GM12891 (cell line): ENCODE measurements around the gene HOXB3.

Source experiments
- PAX5 ChIP-seq: IDR thresholded peaks from 2 replicates; pipeline ENCODE4 v1.6.1; 2011; ENCODE audit warnings: low read length, moderate library complexity, mild to moderate bottlenecking; ENCODE audit not compliant: insufficient read depth, severe bottlenecking
- POLR2A ChIP-seq: IDR thresholded peaks from 2 replicates; pipeline ENCODE4 v1.6.1; 2011; ENCODE audit warnings: low read depth, low read length, control low read depth
- POLR2AphosphoS5 ChIP-seq: IDR thresholded peaks from 2 replicates; pipeline ENCODE4 v1.6.1; 2011; ENCODE audit warnings: low read depth, low read length, control low read depth
- POU2F2 ChIP-seq: IDR thresholded peaks from 2 replicates; pipeline ENCODE4 v1.6.1; 2011; ENCODE audit warnings: low read depth, mild to moderate bottlenecking, control low read depth, low read length, moderate library complexity
- SPI1 ChIP-seq: IDR thresholded peaks from 2 replicates; pipeline ENCODE4 v1.6.1; 2011; ENCODE audit warnings: low read depth, low read length, control low read depth
- TAF1 ChIP-seq: IDR thresholded peaks from 2 replicates; pipeline ENCODE4 v1.6.1; 2011; ENCODE audit warnings: low read depth, low read length, control low read depth

GRCh38 chr17:48569240-48569582, 20.8 kb downstream of the HOXB3 start:
- TF ChIP-seq TAF1 (no peak), POLR2A (no peak), POLR2AphosphoS5 (no peak), SPI1 (no peak), PAX5 (no peak), POU2F2 (no peak)
